T1000 (cell line): ENCODE measurements around the gene MPC2.

Experiments used
- DNase-seq: peaks from one replicate; lab custom pipeline; 2025; ENCODE audit warnings: mixed read lengths; lab: John Stamatoyannopoulos, UW

MPC2 gene

GRCh38 chr1:167936930-167937708, at the start of gene MPC2:
Gene MPC2 (minus strand): TSS chr1:167937072. CDS start chr1:167935841, 1,231 bp downstream.
- DNase-seq: no peak

GRCh38 chr1:167984886-167985489, 48.1 kb upstream of the MPC2 start:
- no peak for DNase-seq

- no peak for DNase-seq
Observed at GRCh38 chr1:167983797-167984420, 47.0 kb upstream of the MPC2 start.

GRCh38 chr1:167981933-167982332, 45.1 kb upstream of the MPC2 start:
- DNase-seq: no peak

- no peak for DNase-seq
Observed at GRCh38 chr1:167977245-167977644, 40.4 kb upstream of the MPC2 start.

GRCh38 chr1:167974698-167975097, 37.8 kb upstream of the MPC2 start:
- no peak for DNase-seq

- DNase-seq: no peak
Observed at GRCh38 chr1:167973832-167974231, 37.0 kb upstream of the MPC2 start.

- no peak for DNase-seq
Observed at GRCh38 chr1:167968569-167968968, 31.7 kb upstream of the MPC2 start.

- no peak for DNase-seq
Observed at GRCh38 chr1:167966050-167966449, 29.2 kb upstream of the MPC2 start.

- DNase-seq: no peak
Observed at GRCh38 chr1:167964646-167965045, 27.8 kb upstream of the MPC2 start.

- DNase-seq: no peak
Observed at GRCh38 chr1:167957710-167958109, 20.8 kb upstream of the MPC2 start.

- no peak for DNase-seq
Observed at GRCh38 chr1:167955915-167956314, 19.0 kb upstream of the MPC2 start.

- no peak for DNase-seq
Observed at GRCh38 chr1:167950569-167950968, 13.7 kb upstream of the MPC2 start.

- DNase-seq: no peak
Observed at GRCh38 chr1:167949785-167950184, 12.9 kb upstream of the MPC2 start.

GRCh38 chr1:167947733-167948132, 10.9 kb upstream of the MPC2 start:
- DNase-seq: no peak

- no peak for DNase-seq
Observed at GRCh38 chr1:167943541-167943940, 6.7 kb upstream of the MPC2 start.

GRCh38 chr1:167940264-167940663, 3.4 kb upstream of the MPC2 start:
- DNase-seq: no peak

GRCh38 chr1:167938080-167938636, 1.3 kb upstream of the MPC2 start:
- DNase-seq: no peak

- no peak for DNase-seq
Observed at GRCh38 chr1:167937709-167938010, 788 bp upstream of the MPC2 start.

- peak; percentile 94 for DNase-seq
Observed at GRCh38 chr1:167936068-167936929, 573 bp downstream of the MPC2 start, which contains the start of gene DCAF6. Gene DCAF6 (plus strand): TSS chr1:167936683. CDS start chr1:167936912, 229 bp downstream.

GRCh38 chr1:167935216-167936067, 1.4 kb downstream of the MPC2 start:
- DNase-seq: peak; percentile 9
